Activated T-cell treated with anti-CD3 and anti-CD28 coated beads for 4 hours (primary cell): ENCODE data around the gene ADCYAP1R1.

Source experiments
- DNase-seq: peaks from one replicate; pipeline ENCODE4 v3.0.0-alpha.2; 2020

ADCYAP1R1 gene

GRCh38 chr7:31069860-31070555 lies 17.9 kb downstream of the ADCYAP1R1 start:
- DNase-seq, result no peak

- no peak for DNase-seq
Observed at GRCh38 chr7:31070991-31071644, 19.0 kb downstream of the ADCYAP1R1 start.

DNA sequence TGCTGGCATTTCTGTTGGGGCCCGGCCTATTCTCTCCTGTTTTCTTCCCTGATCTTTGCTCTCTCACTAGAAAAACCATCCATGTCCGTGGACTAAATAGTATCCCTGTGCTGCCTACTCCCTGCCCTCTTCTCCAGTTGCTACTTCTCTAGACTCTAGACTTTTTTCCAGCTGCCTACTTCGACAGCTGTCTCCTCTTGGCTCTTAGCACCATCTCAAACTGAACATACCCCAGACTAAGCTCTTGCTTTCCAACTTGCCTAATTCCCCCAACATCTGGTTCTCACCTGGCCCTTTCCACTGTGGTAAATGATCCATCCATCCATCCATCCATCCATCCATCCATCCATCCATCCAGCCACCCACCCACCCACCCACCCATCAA lies 19.5 kb downstream of the ADCYAP1R1 start:
- DNase-seq, result no peak

GRCh38 chr7:31073326-31074119 lies 21.4 kb downstream of the ADCYAP1R1 start:
- no peak for DNase-seq

DNA sequence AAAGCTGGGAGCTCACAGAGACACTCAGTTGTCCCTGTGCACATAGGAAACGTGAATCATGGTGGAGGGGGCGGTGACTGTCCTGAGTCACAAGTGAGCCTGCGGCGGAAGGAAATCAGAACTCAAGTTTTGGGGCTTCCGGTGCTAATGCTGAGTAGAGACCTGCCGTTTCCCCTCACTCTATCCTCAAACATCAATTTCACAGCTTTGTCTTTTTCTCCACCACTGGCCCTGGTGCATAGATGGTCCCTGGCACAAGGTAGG lies 21.9 kb downstream of the ADCYAP1R1 start:
- no peak for DNase-seq

- DNase-seq, result no peak
Observed at GRCh38 chr7:31074403-31075085, 22.4 kb downstream of the ADCYAP1R1 start.

DNA sequence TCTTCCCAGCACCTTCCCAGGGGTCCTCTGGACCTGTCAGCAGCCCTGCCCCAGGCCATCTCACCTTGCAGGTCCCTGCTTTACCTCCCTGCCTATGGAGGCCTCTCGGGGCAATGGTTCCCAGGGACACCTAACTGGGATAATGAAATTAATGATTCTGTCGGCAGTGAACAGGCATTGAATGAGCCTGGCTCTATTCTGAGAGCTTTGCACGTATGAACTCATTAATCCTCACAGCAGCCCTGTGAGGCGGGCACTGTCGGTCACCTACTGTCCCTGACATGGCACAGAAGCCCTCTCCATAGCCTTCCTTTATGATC lies 22.9 kb downstream of the ADCYAP1R1 start:
- DNase-seq, result no peak

DNA sequence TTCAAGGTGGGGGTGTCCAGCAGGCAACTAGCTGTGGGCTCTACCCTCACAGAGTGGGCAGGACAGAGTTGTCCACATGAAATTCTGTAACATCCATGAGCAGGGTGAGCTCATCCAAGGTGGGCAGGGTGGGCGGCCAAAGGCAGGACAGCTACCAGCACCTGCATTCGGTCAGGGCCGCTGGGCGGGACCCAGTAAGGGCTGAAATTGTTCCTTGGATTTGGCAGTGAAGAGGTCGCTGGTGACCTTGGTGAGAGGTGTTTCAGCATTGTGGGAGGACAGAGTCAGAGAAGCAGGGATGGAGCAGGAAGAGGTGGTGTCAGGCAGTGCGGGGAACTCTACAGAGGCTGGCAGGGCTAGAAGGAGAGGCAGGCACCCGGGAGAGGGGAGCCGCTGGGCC lies 23.9 kb downstream of the ADCYAP1R1 start:
- DNase-seq, result no peak

GRCh38 chr7:31076641-31077310 lies 24.7 kb downstream of the ADCYAP1R1 start:
- DNase-seq, result no peak

DNA sequence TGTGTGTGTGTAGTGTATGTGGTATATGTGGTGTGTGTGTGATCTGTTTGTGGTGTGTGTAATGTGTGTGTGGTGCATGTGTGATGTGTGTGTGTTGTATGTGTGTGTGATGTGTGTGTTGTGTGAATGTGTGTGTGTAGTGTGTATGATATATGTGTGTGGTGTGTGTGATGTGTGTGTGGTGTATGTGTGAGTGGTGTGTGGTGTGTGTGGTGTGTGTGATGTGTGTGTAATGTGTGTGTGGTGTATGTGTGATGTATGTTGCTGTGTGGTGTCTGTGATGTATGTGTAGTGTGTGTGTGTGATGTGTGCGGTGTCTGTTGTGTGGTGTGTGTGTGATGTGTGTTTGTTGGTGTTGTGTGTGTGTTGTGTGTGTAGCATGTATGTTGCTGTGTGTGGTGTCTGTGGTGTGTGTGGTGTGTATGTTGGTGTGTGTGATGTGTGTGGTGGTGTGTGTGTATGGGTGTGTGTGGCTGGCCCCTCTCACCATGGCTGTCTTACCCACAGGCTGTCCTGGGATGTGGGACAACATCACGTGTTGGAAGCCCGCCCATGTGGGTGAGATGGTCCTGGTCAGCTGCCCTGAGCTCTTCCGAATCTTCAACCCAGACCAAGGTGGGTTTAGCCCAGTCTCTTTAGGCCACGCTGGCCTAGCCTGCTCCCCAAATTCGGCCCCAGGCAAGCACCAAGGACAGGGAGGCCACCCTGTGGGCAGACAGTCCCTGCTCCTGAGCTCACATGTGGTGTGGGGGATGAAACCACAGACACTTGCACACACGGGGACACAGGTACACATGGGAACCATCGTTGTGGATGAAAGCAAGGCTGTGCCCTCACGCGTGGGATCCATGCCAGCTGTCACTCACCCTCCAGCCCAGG lies 25.6 kb downstream of the ADCYAP1R1 start:
- no peak for DNase-seq

DNA sequence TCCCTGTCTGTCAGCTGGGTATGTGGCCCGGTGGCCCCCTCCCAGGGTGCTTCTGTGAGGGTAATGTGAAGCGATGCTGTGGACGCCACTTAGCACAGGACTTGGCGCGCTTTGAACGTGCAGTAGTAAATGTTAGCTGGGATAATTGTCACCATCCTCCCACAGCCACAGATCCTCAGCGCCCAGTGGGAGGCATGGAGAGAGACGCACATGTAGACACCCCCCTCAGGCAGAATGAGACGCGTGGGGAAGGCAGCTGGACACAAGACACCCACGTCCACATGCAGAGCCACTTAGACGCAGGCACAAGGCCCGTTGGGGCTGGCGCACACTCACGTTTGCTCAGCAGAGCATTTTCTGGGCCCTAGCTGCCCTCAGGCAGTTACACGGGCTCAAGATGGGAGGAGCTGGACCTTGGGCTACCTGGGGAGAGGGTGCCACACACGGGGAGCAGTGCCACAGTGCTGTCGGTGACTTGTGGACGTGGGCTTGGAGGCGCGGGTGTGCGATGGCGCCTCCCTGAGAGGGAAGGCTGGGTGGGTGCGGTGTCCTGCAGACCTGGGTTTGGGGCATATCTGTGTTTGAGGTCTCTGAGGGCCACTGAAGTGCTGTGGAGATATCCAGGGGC lies 26.4 kb downstream of the ADCYAP1R1 start:
- no peak for DNase-seq

- DNase-seq, result no peak
Observed at GRCh38 chr7:31079126-31079823, 27.2 kb downstream of the ADCYAP1R1 start.

DNA sequence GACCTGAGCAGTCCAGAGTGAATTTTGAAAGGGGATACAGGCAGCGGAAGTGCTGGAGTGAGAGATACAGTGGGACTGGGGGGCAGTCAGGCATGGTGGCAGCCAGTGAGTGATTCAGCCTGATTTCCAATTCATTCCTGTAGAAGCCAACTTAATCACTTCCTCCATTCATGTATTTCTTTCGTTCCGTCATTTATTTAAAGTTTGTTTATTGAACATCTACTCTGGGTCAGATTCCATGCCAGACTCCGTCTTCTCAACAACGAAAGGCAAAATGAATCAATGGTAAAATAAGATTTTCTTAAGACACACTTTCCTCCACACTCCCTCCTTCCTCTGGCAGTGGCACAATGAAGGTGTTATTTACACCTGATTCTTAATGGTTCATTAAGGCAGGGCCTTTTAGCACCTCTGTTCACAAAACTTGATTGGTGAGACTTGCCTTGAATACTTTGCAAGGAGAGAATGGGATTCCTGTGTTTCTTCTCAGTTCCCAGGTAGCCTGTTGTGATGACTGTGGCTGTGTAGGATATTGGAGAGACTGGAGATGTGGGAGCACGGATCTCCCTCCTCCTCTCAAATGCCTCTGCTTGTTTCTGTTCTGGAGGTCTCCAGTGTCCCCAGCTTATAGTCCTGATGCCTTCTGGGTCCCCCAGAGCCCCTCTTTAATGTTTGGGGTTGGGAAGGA lies 27.9 kb downstream of the ADCYAP1R1 start:
- DNase-seq, result no peak

DNA sequence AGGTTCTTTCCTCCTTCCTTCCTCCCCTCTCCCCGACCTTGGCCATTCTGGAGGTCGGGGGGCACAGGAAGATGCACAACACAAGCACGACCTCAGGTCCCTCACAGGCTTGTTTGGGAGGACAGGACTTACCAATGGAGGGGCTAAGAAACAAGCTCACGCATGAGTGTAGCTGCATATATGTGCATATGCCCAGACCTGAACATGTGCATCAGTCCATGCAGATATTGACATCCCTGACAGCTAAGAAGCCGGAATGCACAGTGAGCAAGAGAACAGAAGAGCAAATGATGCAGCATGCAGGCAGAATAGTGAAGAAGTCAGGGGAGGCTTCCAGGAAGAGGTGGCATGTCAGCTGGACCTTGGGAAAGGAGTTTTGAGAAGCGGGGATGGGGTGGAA lies 28.7 kb downstream of the ADCYAP1R1 start:
- DNase-seq, result no peak

GRCh38 chr7:31082017-31082416 lies 29.9 kb downstream of the ADCYAP1R1 start:
- DNase-seq, result no peak

GRCh38 chr7:31082447-31082846 lies 30.3 kb downstream of the ADCYAP1R1 start:
- no peak for DNase-seq

GRCh38 chr7:31083210-31083786 lies 31.2 kb downstream of the ADCYAP1R1 start:
- no peak for DNase-seq

GRCh38 chr7:31084226-31084625 lies 32.1 kb downstream of the ADCYAP1R1 start:
- no peak for DNase-seq

- no peak for DNase-seq
Observed at GRCh38 chr7:31087351-31087750, 35.2 kb downstream of the ADCYAP1R1 start.

DNA sequence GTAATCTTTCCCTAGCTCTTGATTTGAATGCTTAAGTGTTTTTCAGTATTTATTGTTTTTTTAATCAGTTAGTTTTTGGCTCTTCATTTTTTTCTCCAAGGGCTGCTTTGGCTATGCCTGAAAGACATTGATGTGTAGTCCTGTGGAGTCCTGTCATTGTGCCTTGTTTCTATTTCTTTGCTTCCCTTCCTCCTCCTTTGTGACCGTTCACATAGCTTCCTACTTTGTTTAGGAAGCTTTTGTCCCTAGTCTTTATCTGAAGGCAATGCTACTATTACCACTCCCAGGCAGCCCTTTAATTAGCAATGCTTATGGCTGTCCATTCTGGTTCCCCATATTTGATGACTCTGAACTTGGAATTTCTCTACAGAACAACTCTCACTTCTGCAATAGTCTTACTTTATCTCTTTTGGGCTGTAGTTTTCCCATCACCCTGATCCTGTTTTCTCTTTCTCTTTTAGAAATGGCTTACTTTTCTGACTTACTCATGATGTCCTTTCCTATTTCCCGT lies 39.9 kb downstream of the ADCYAP1R1 start:
- DNase-seq, result no peak
